Gastroesophageal sphincter (tissue), 3 donors: Measurements from ENCODE around the gene TNFRSF12A.

Experiments used
- CTCF ChIP-seq, 4 experiments: fragments of 200-600 bp in 2 of 4; fragments of 450-650 bp in 2 of 4; sonication (generic) in 1 of 4; IDR thresholded peaks; one replicate each; pipeline ENCODE4 v1.5.1; 2017 to 2019; ENCODE audit warnings: antibody characterized with exemption in 4 of 4, mild to moderate bottlenecking in 2 of 4, moderate library complexity in 2 of 4
- POLR2A ChIP-seq, 2 donors: fragments of 450-650 bp; IDR thresholded peaks; one replicate each; pipeline ENCODE4 v1.6.1; 2017; ENCODE audit warnings: antibody characterized with exemption in 2 of 2, mild to moderate bottlenecking in 2 of 2, moderate library complexity in 1 of 2
- POLR2AphosphoS5 ChIP-seq: sonication (generic); formaldehyde crosslinking; IDR thresholded peaks from one replicate; pipeline ENCODE4 v1.6.1; 2017; ENCODE audit warnings: antibody characterized with exemption

DNA sequence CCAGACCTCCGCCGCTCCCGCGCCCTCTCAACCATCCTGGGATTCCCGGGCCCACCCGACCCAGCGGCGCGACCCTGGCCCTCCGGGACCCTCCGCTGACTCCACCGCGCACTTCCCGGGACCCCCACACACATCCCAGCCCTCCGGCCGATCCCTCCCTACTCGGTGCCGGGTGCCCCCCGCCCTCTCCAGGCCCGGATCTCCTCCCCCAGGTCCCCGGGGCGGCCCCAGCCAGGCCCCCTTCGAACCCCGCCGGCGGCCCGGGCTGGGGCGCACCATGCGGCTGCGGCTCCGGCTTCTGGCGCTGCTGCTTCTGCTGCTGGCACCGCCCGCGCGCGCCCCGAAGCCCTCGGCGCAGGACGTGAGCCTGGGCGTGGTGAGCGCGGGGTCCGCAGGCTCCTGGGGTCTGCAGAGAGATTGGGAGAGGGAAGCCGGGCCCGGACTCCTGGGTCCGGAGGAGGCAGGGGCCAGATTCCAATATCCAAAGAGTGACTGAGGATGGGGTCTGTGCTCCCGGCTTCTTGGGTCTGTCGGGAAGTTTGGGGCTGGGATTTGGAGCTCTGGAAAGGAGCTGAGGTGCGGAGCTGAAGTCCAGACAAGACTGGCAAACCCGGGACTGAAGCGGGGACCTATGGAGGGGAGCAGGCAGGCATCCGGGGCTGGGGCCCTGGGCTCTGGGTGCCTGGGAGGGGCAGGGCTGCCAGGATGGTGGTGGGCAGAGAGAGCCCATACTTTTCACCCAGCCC, 26.6 kb downstream of the TNFRSF12A start:
- TF ChIP-seq CTCF (IDR thresholded peaks at IDR 0.05) = no peak
- no peak for TF ChIP-seq POLR2A (IDR thresholded peaks at IDR 0.05)
- TF ChIP-seq POLR2AphosphoS5 = no peak
